ENCODE results near the gene KYNU.
"Not testable (repeated sequence)": the region's sequence is repeated elsewhere in the genome, so short reads cannot be mapped to it uniquely, and the experiment has no call there.

Gene KYNU

GRCh38 chr2:142926445-142926844 lies 49.0 kb downstream of the KYNU start:
- no peak for DNase-seq

GRCh38 chr2:142930835-142931398 lies 53.5 kb downstream of the KYNU start:
- DNase-seq: no peak

GRCh38 chr2:142933916-142934315 lies 56.5 kb downstream of the KYNU start:
- no peak for DNase-seq

- no peak for DNase-seq
Measured at GRCh38 chr2:142935563-142936089, 58.2 kb downstream of the KYNU start.

GRCh38 chr2:142936629-142937028 lies 59.2 kb downstream of the KYNU start:
- no peak for DNase-seq

GRCh38 chr2:142937347-142937746 lies 59.9 kb downstream of the KYNU start:
- no peak for DNase-seq

- no peak for DNase-seq
Measured at GRCh38 chr2:142938240-142938639, 60.8 kb downstream of the KYNU start.

- DNase-seq: no peak
Measured at GRCh38 chr2:142940606-142941223, 63.3 kb downstream of the KYNU start.

GRCh38 chr2:142942690-142943089 lies 65.2 kb downstream of the KYNU start:
- DNase-seq: no peak

GRCh38 chr2:142944264-142944663 lies 66.8 kb downstream of the KYNU start:
- DNase-seq: no peak

- no peak for DNase-seq
Measured at GRCh38 chr2:142944721-142945120, 67.3 kb downstream of the KYNU start.

- DNase-seq: no peak
Measured at GRCh38 chr2:142946941-142947340, 69.5 kb downstream of the KYNU start.

- DNase-seq: not testable (repeated sequence)
Measured at GRCh38 chr2:142948723-142949122, 71.3 kb downstream of the KYNU start.

GRCh38 chr2:142950323-142950722 lies 72.9 kb downstream of the KYNU start:
- DNase-seq: not testable (repeated sequence)

- no peak for DNase-seq
Measured at GRCh38 chr2:142951190-142952007, 73.9 kb downstream of the KYNU start.

GRCh38 chr2:142952018-142952417 lies 74.6 kb downstream of the KYNU start:
- no peak for DNase-seq

GRCh38 chr2:142952793-142953494 lies 75.5 kb downstream of the KYNU start:
- DNase-seq: no peak

GRCh38 chr2:142954493-142954892 lies 77.0 kb downstream of the KYNU start:
- DNase-seq: no peak

GRCh38 chr2:142957144-142957543 lies 79.7 kb downstream of the KYNU start:
- no peak for DNase-seq

- no peak for DNase-seq
Measured at GRCh38 chr2:142961202-142961601, 83.7 kb downstream of the KYNU start.

- DNase-seq: no peak
Measured at GRCh38 chr2:142965443-142965842, 88.0 kb downstream of the KYNU start.

GRCh38 chr2:142966284-142966683 lies 88.8 kb downstream of the KYNU start:
- no peak for DNase-seq

- DNase-seq: no peak
Measured at GRCh38 chr2:142967060-142967459, 89.6 kb downstream of the KYNU start.
